DND-41 (cell line): ENCODE measurements around the gene NME4.

Experiments
- ATAC-seq: fragments of 200-7000 bp; cut with Tn5 transposase; 3 replicates; pipeline ENCODE4 v1.9.1; 2021; ENCODE audit warnings: low read depth; ENCODE audit not compliant: insufficient read depth
- DNase-seq: peaks from one replicate; pipeline ENCODE4 v3.0.0-alpha.2; 2020
- H2AFZ ChIP-seq: 2 replicates; pipeline ENCODE4 v1.6.0; 2012; ENCODE audit warnings: low read depth, low read length
- H3K27ac ChIP-seq: 2 replicates; pipeline ENCODE4 v1.5.1; 2012; ENCODE audit warnings: low read length, inconsistent platforms
- H3K27me3 ChIP-seq: fragments of 200-600 bp; sonication (generic); 2 replicates; pipeline ENCODE4 v1.6.0; 2012; ENCODE audit warnings: low read length, mild to moderate bottlenecking, inconsistent platforms; ENCODE audit not compliant: insufficient read depth, poor library complexity
- H3K36me3 ChIP-seq: 2 replicates; pipeline ENCODE4 v1.5.1; 2012; ENCODE audit warnings: low read length, inconsistent platforms; ENCODE audit not compliant: insufficient read depth
- H3K4me1 ChIP-seq: 2 replicates; pipeline ENCODE4 v1.5.1; 2012; ENCODE audit warnings: mild to moderate bottlenecking, low read length; ENCODE audit not compliant: insufficient read depth
- H3K4me2 ChIP-seq: 2 replicates; pipeline ENCODE4 v1.6.0; 2012; ENCODE audit warnings: mild to moderate bottlenecking, moderate library complexity, low read length, inconsistent platforms; ENCODE audit not compliant: insufficient read depth
- H3K4me3 ChIP-seq, 2 experiments: fragments of 200-600 bp in 1 of 2; shearing (Covaris generic) in 1 of 2; 2 replicates each; pipeline ENCODE4 v1.5.1; 2012 to 2016; ENCODE audit warnings: inconsistent platforms in 2 of 2, low read length in 2 of 2, mild to moderate bottlenecking in 2 of 2, low read depth in 1 of 2, moderate library complexity in 1 of 2
- H3K79me2 ChIP-seq: 2 replicates; pipeline ENCODE4 v1.6.0; 2012; ENCODE audit warnings: low read length, inconsistent platforms; ENCODE audit not compliant: insufficient read depth
- H3K9ac ChIP-seq: 2 replicates; pipeline ENCODE4 v1.6.0; 2012; ENCODE audit warnings: low read depth, mild to moderate bottlenecking, inconsistent platforms, low read length, moderate library complexity
- H3K9me3 ChIP-seq: 2 replicates; pipeline ENCODE4 v1.5.1; 2012; ENCODE audit warnings: low read length, moderate library complexity, mild to moderate bottlenecking, inconsistent platforms; ENCODE audit not compliant: insufficient read depth, severe bottlenecking
- H4K20me1 ChIP-seq: 2 replicates; pipeline ENCODE4 v1.6.0; 2012; ENCODE audit warnings: low read length; ENCODE audit not compliant: insufficient read depth
- CTCF ChIP-seq: IDR thresholded peaks from 2 replicates; pipeline ENCODE4 v1.5.1; 2012; ENCODE audit warnings: borderline replicate concordance, low read length, moderate library complexity, mild to moderate bottlenecking; ENCODE audit not compliant: poor library complexity, severe bottlenecking; ENCODE audit errors: extremely low read depth
- EZH2 ChIP-seq: IDR thresholded peaks from 3 replicates; pipeline ENCODE4 v1.6.1; 2012; ENCODE audit warnings: borderline replicate concordance, low read depth, mild to moderate bottlenecking, moderate library complexity, low read length, inconsistent platforms; ENCODE audit not compliant: severe bottlenecking

NME4 gene

GRCh38 chr16:396605-397004, 394 bp upstream of the NME4 start:
- Histone ChIP-seq H3K4me2 (peak overlapping the region; percentile 73), H3K4me3 (peak overlapping the region; percentile 27 to 64), H4K20me1 (peaks cover 25% of the 10 kb centered on the region), H3K79me2 (peaks cover 47% of the 10 kb centered on the region), H3K9me3 (no peaks in the 10 kb centered on the region), H3K27ac (peak overlapping the region; percentile 85), H3K36me3 (peaks cover 30% of the 10 kb centered on the region), H3K4me1 (peaks cover 55% of the 10 kb centered on the region), H3K27me3 (no peaks in the 10 kb centered on the region), H2AFZ (peak overlapping the region; percentile 78), H3K9ac (peak overlapping the region; percentile 66)
- DNase-seq = peak; percentile 79
- TF ChIP-seq EZH2 (no peak), CTCF (no peak)
- peak; percentile 62 for ATAC-seq

GRCh38 chr16:397736-398332, 835 bp downstream of the NME4 start:
- Histone ChIP-seq H3K9ac (peak overlapping the region; percentile 66), H3K36me3 (peaks cover 30% of the 10 kb centered on the region), H3K27ac (peak overlapping the region; percentile 33), H3K4me1 (peaks cover 61% of the 10 kb centered on the region), H3K79me2 (peaks cover 54% of the 10 kb centered on the region), H3K27me3 (no peaks in the 10 kb centered on the region), H3K4me2 (peak overlapping the region; percentile 50), H2AFZ (no peak overlapping the region), H4K20me1 (peaks cover 25% of the 10 kb centered on the region), H3K4me3 (peak overlapping the region in 1 of 2 experiments; percentile 28; a peak in 2 of 4 replicates), H3K9me3 (no peaks in the 10 kb centered on the region)
- no peak for TF ChIP-seq CTCF
- TF ChIP-seq EZH2 = no peak
- no peak for ATAC-seq
- DNase-seq = no peak

GRCh38 chr16:398561-399339, 1.8 kb downstream of the NME4 start:
- Histone ChIP-seq H4K20me1 (peaks cover 25% of the 10 kb centered on the region), H3K4me3 (peak overlapping the region in 1 of 2 experiments; percentile 28; a peak in 2 of 4 replicates), H3K4me2 (peak overlapping the region; percentile 76), H3K9ac (peak overlapping the region; percentile 66), H2AFZ (no peak overlapping the region), H3K9me3 (no peaks in the 10 kb centered on the region), H3K27ac (peak overlapping the region; percentile 33; the same call in 1 of the 2 replicates), H3K79me2 (peaks cover 54% of the 10 kb centered on the region), H3K36me3 (peaks cover 30% of the 10 kb centered on the region), H3K4me1 (peaks cover 65% of the 10 kb centered on the region), H3K27me3 (no peaks in the 10 kb centered on the region)
- ATAC-seq (no peak), DNase-seq (no peak)
- TF ChIP-seq CTCF (no peak), EZH2 (no peak)
